ENCODE results near the gene C9orf153. TPM values are rescaled to one million over a fixed set of nuclear protein-coding genes. Genes with fewer than 3 reads are reported as not detected.

C9orf153 gene
- total and polyA plus RNA-seq, 2 of the 8 experiments (the other 6 are each of a cell fraction or from before 2014, with no cell fraction given) = not detected

DNA sequence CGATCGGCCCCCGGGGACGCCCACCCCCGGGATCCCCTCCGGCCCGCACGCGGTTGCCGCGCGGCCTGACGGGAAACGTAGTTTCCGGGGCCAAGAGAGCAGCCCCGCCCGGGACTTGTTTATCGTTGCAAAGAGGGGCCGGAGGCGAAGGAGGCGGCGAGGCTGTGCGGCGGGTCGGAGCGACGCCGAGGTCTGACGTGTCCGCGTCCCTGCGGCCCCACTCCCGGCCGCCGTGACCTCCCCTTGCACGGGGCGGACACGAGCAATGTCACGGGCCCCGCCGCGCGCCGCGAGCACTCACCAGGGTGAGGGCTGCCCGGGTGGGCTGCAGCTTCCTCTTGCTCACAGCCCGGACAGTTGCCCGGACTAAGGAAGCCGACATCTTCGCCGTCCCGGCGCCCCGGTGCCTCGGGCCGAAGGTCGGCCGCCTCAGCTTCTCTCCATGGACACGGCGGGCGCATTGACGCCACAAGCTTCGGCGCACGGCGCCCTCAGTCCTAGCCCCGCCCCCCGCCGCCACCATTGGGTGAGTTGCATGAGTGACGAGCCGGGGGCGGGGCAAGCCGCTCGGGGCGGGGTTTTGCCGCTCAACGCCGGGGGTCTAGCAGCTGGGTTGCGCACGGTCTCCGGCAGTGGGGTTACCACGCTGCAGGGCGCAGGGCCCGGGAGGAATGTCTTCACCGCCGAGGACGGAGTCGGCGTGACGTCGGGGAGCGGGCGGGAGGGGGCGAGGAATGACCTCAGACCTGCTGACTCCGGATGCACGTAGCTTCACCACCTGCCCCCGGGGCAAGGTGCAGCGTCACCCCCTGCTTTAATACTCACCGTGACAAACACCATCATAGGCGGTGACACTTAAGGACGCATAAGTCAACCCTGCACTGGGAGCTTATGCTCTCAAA is 22.9 kb upstream of the C9orf153 start, which contains the start of gene ISCA1 (continued):
- no peak for TF ChIP-seq HDAC6 (IDR thresholded peaks at IDR 0.05; ENCODE audit: low read depth, low read length)
- TF ChIP-seq POU5F1 (IDR thresholded peaks at IDR 0.05; ENCODE audit: low read depth, low read length) = no peak
- TF ChIP-seq NRF1 (IDR thresholded peaks at IDR 0.05; ENCODE audit: low read depth, low read length) = no peak
- TF ChIP-seq TAF7 (optimal IDR thresholded peaks at IDR 0.05; ENCODE audit: borderline replicate concordance, low read depth, low read length) = peak; percentile 95
- TF ChIP-seq CEBPB (IDR thresholded peaks at IDR 0.05; ENCODE audit: low read depth, low read length) = no peak
- no peak for TF ChIP-seq FOSL1 (IDR thresholded peaks at IDR 0.05; ENCODE audit: insufficient read depth, low read depth, low read length)
- no peak for TF ChIP-seq CBX8 (IDR thresholded peaks at IDR 0.05; ENCODE audit: borderline replicate concordance, low read depth, low read length)
- TF ChIP-seq CTBP2 (IDR thresholded peaks at IDR 0.05; ENCODE audit: borderline replicate concordance, insufficient read depth, insufficient read length, low read length) = no peak
- no peak for TF ChIP-seq EP300 (IDR thresholded peaks at IDR 0.05; ENCODE audit: borderline replicate concordance in 1 of 2, low read depth in 2 of 2, low read length in 2 of 2)
- peak; percentile 95 for TF ChIP-seq CREB1 (IDR thresholded peaks at IDR 0.05)
- no peak for TF ChIP-seq SP2 (IDR thresholded peaks at IDR 0.05; ENCODE audit: low read length)
- TF ChIP-seq KDM5A (IDR thresholded peaks at IDR 0.05; ENCODE audit: low read length) = no peak
- no peak for TF ChIP-seq SIRT6 (IDR thresholded peaks at IDR 0.05; ENCODE audit: low read length)
- TF ChIP-seq, protein P1, sequence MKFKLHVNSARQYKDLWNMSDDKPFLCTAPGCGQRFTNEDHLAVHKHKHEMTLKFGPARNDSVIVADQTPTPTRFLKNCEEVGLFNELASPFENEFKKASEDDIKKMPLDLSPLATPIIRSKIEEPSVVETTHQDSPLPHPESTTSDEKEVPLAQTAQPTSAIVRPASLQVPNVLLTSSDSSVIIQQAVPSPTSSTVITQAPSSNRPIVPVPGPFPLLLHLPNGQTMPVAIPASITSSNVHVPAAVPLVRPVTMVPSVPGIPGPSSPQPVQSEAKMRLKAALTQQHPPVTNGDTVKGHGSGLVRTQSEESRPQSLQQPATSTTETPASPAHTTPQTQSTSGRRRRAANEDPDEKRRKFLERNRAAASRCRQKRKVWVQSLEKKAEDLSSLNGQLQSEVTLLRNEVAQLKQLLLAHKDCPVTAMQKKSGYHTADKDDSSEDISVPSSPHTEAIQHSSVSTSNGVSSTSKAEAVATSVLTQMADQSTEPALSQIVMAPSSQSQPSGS (IDR thresholded peaks at IDR 0.05; ENCODE audit: low read length) = no peak
- no peak for TF ChIP-seq RAD21 (IDR thresholded peaks at IDR 0.05 in 1 of 2, conservative IDR thresholded peaks at IDR 0.05 in 1 of 2; ENCODE audit: low read depth in 2 of 2, low read length in 2 of 2)
- TF ChIP-seq YY1 (IDR thresholded peaks at IDR 0.05; ENCODE audit: low read depth, low read length) = 0 out of 2 replicates have a peak, but pooled peaks have one; percentile 18
- TF ChIP-seq JUN (IDR thresholded peaks at IDR 0.05; ENCODE audit: low read depth, low read length) = no peak
- TF ChIP-seq SAP30 (IDR thresholded peaks at IDR 0.05; ENCODE audit: insufficient read depth, insufficient replicate concordance, low read length) = no peak
- no peak for TF ChIP-seq SUZ12 (IDR thresholded peaks at IDR 0.05; ENCODE audit: low read length)
- TF ChIP-seq RFX5 (IDR thresholded peaks at IDR 0.05; ENCODE audit: borderline replicate concordance, low read depth, low read length) = no peak
- TF ChIP-seq BCL11A (IDR thresholded peaks at IDR 0.05; ENCODE audit: low read depth in 2 of 2, low read length in 2 of 2) = no peak
- 0 out of 2 replicates have a peak, but pooled peaks have one; percentile 69 for TF ChIP-seq GTF2F1 (IDR thresholded peaks at IDR 0.05; ENCODE audit: borderline replicate concordance, low read depth, low read length)

All from H1 (cell line).